Astrocyte (in vitro differentiated cells and primary cell): ENCODE results near the gene LRRTM1. TPM values are rescaled to one million over a fixed set of nuclear protein-coding genes. Genes with fewer than 3 reads are reported as not detected.

Source experiments
- DNase-seq: peaks from one replicate; pipeline ENCODE4 v3.0.0-alpha.2; 2010; ENCODE audit warnings: low read depth
- FAIRE-seq: peaks from 2 replicates; lab custom pipeline; 2011; peaks lifted over from hg19 to GRCh38; lab: Jason Lieb, UNC
- H2AFZ ChIP-seq: 2 replicates; pipeline ENCODE4 v1.6.0; 2012; ENCODE audit warnings: low read depth, low read length, inconsistent platforms
- H3K27ac ChIP-seq: 2 replicates; pipeline ENCODE4 v1.5.1; 2011; ENCODE audit warnings: low read depth, low read length, inconsistent platforms
- H3K27me3 ChIP-seq: 2 replicates; pipeline ENCODE4 v1.6.0; 2011; ENCODE audit warnings: low read length, inconsistent platforms; ENCODE audit not compliant: insufficient read depth
- H3K36me3 ChIP-seq: 2 replicates; pipeline ENCODE4 v1.5.1; 2011; ENCODE audit warnings: low read length, inconsistent platforms; ENCODE audit not compliant: insufficient read depth
- H3K4me1 ChIP-seq: 2 replicates; pipeline ENCODE4 v1.5.1; 2011; ENCODE audit warnings: low read length, inconsistent platforms; ENCODE audit not compliant: insufficient read depth
- H3K4me2 ChIP-seq: 2 replicates; pipeline ENCODE4 v1.6.0; 2012; ENCODE audit warnings: low read length, inconsistent platforms
- H3K4me3 ChIP-seq: 2 replicates; pipeline ENCODE4 v1.5.1; 2011; ENCODE audit warnings: low read depth, mild to moderate bottlenecking, low read length, inconsistent platforms; ENCODE audit not compliant: insufficient read depth
- H3K79me2 ChIP-seq: 2 replicates; pipeline ENCODE4 v1.6.0; 2012; ENCODE audit warnings: mild to moderate bottlenecking, low read length, inconsistent platforms; ENCODE audit not compliant: insufficient read depth
- H3K9ac ChIP-seq: 2 replicates; pipeline ENCODE4 v1.6.0; 2012; ENCODE audit warnings: mild to moderate bottlenecking, low read length, inconsistent platforms
- H3K9me3 ChIP-seq: 2 replicates; pipeline ENCODE4 v1.5.1; 2012; ENCODE audit warnings: low read depth, mild to moderate bottlenecking, low read length, inconsistent platforms; ENCODE audit not compliant: insufficient read depth
- H4K20me1 ChIP-seq: 2 replicates; pipeline ENCODE4 v1.6.0; 2012; ENCODE audit warnings: low read length, inconsistent platforms; ENCODE audit not compliant: insufficient read depth
- H3K27ac Mint-ChIP-seq: one replicate; pipeline ENCODE4 v1.8.0; 2021; ENCODE audit warnings: mild to moderate bottlenecking, mixed read lengths; ENCODE audit not compliant: unreplicated experiment
- H3K27me3 Mint-ChIP-seq: one replicate; pipeline ENCODE4 v1.8.0; 2021; ENCODE audit warnings: low read depth, mixed read lengths; ENCODE audit not compliant: unreplicated experiment
- H3K36me3 Mint-ChIP-seq: one replicate; pipeline ENCODE4 v1.8.0; 2021; ENCODE audit warnings: low read depth, mixed read lengths; ENCODE audit not compliant: unreplicated experiment
- H3K4me1 Mint-ChIP-seq: one replicate; pipeline ENCODE4 v1.8.0; 2021; ENCODE audit warnings: low read depth, mixed read lengths; ENCODE audit not compliant: unreplicated experiment
- H3K4me3 Mint-ChIP-seq: one replicate; pipeline ENCODE4 v1.8.0; 2021; ENCODE audit warnings: mild to moderate bottlenecking, moderate library complexity, mixed read lengths; ENCODE audit not compliant: unreplicated experiment
- H3K9me3 Mint-ChIP-seq: one replicate; pipeline ENCODE4 v1.8.0; 2021; ENCODE audit warnings: mild to moderate bottlenecking, mixed read lengths; ENCODE audit not compliant: unreplicated experiment
- EZH2 ChIP-seq: IDR thresholded peaks from 2 replicates; pipeline ENCODE4 v1.6.1; 2012; ENCODE audit warnings: mild to moderate bottlenecking, low read length, inconsistent platforms; ENCODE audit not compliant: insufficient read depth
- total RNA-seq: library from RNA; stranded (reverse); gene quantifications from 2 replicates; pipeline ENCODE4 v1.2.1, GENCODE V29; 2021
- TF ChIP-seq, protein P1 (sequence below): IDR thresholded peaks from 2 replicates; pipeline ENCODE4 v1.5.1; 2011; ENCODE audit warnings: low read depth, mild to moderate bottlenecking, inconsistent platforms, low read length, moderate library complexity; ENCODE audit not compliant: insufficient read depth

Gene LRRTM1
- total RNA-seq, 1 donor from 2014 or later, result not detected

DNA sequence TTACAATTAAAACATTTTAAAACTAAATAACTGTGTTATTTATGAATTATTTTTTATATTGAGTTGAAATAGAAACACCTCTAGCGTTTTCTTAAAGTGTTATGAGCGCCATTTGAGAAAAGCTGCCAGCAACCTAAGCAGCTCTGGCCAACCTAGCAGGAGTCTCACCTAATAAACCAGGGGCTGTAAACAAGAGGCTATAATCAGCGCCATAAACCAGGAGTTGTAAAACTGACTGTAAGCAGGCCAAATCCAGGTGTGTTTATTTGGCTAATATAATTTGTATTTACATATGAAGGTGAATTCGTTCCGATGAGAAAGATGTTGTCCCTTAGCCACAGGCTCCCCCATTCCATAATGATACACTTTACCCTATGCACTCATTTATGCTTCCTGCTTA lies 34.7 kb downstream of the LRRTM1 start:
- H3K79me2 ChIP-seq, result no peaks in the 10 kb centered on the region
- no peak overlapping the region for H3K9ac ChIP-seq
- H3K4me1 Mint-ChIP-seq, result no peaks in the 10 kb centered on the region
- H3K36me3 Mint-ChIP-seq, result no peaks in the 10 kb centered on the region
- no peaks in the 10 kb centered on the region for H3K9me3 Mint-ChIP-seq
- TF ChIP-seq, protein P1, sequence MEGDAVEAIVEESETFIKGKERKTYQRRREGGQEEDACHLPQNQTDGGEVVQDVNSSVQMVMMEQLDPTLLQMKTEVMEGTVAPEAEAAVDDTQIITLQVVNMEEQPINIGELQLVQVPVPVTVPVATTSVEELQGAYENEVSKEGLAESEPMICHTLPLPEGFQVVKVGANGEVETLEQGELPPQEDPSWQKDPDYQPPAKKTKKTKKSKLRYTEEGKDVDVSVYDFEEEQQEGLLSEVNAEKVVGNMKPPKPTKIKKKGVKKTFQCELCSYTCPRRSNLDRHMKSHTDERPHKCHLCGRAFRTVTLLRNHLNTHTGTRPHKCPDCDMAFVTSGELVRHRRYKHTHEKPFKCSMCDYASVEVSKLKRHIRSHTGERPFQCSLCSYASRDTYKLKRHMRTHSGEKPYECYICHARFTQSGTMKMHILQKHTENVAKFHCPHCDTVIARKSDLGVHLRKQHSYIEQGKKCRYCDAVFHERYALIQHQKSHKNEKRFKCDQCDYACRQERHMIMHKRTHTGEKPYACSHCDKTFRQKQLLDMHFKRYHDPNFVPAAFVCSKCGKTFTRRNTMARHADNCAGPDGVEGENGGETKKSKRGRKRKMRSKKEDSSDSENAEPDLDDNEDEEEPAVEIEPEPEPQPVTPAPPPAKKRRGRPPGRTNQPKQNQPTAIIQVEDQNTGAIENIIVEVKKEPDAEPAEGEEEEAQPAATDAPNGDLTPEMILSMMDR, result no peak
- TF ChIP-seq EZH2, result no peak
- H3K36me3 ChIP-seq, result no peaks in the 10 kb centered on the region
- H4K20me1 ChIP-seq, result no peaks in the 10 kb centered on the region
- no peak overlapping the region for H3K4me3 ChIP-seq
- no peak overlapping the region for H3K4me3 Mint-ChIP-seq
- DNase-seq, result no peak
- no peak overlapping the region for H3K27ac Mint-ChIP-seq
- no peak overlapping the region for H3K4me2 ChIP-seq
- H3K27ac ChIP-seq, result no peak overlapping the region
- H3K27me3 ChIP-seq, result no peaks in the 10 kb centered on the region
- no peak for FAIRE-seq
- H3K4me1 ChIP-seq, result no peaks in the 10 kb centered on the region
- H2AFZ ChIP-seq, result no peak overlapping the region
- peaks cover 7% of the 10 kb centered on the region for H3K27me3 Mint-ChIP-seq
- no peaks in the 10 kb centered on the region for H3K9me3 ChIP-seq

DNA sequence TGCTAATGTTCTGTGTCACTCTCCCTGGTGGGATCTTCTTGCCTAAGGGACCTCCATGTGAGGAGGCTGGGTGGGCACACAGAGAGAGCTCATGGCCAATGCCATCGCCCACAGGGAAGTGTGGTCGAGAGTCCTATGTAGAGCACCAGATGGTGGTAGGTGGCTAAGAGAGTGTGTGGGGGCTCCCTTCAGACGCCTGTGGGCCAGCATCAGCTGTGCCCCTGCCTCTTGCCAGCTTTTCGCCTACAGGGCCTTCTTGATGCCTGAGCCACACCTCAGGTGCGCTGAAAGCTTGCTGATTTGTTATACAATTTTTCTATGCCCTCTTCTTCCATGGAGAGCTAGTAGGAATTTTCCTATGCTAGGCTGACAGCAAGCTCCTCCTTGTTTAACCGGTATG lies 38.3 kb downstream of the LRRTM1 start:
- peaks cover under 1% of the 10 kb centered on the region for H3K9me3 ChIP-seq
- H3K4me1 Mint-ChIP-seq, result no peaks in the 10 kb centered on the region
- H3K4me2 ChIP-seq, result no peak overlapping the region
- H3K4me1 ChIP-seq, result no peaks in the 10 kb centered on the region
- no peak overlapping the region for H3K27ac Mint-ChIP-seq
- peaks cover 4% of the 10 kb centered on the region for H3K27me3 Mint-ChIP-seq
- no peaks in the 10 kb centered on the region for H3K36me3 ChIP-seq
- no peaks in the 10 kb centered on the region for H3K36me3 Mint-ChIP-seq
- no peaks in the 10 kb centered on the region for H3K27me3 ChIP-seq
- FAIRE-seq, result no peak
- H2AFZ ChIP-seq, result no peak overlapping the region
- H3K79me2 ChIP-seq, result no peaks in the 10 kb centered on the region
- H3K27ac ChIP-seq, result no peak overlapping the region
- no peak for TF ChIP-seq EZH2
- TF ChIP-seq, protein P1, result no peak
- DNase-seq, result no peak
- H3K9ac ChIP-seq, result no peak overlapping the region
- H3K4me3 ChIP-seq, result no peak overlapping the region
- no peaks in the 10 kb centered on the region for H4K20me1 ChIP-seq
- no peaks in the 10 kb centered on the region for H3K9me3 Mint-ChIP-seq
- H3K4me3 Mint-ChIP-seq, result no peak overlapping the region

- H3K4me1 ChIP-seq, result no peaks in the 10 kb centered on the region
- H3K9me3 Mint-ChIP-seq, result no peaks in the 10 kb centered on the region
- no peaks in the 10 kb centered on the region for H3K27me3 ChIP-seq
- H3K4me3 Mint-ChIP-seq, result no peak overlapping the region
- H3K36me3 ChIP-seq, result no peaks in the 10 kb centered on the region
- H3K9me3 ChIP-seq, result peaks cover 4% of the 10 kb centered on the region
- TF ChIP-seq, protein P1, result no peak
- TF ChIP-seq EZH2, result no peak
- peaks cover 2% of the 10 kb centered on the region for H3K4me1 Mint-ChIP-seq
- no peak overlapping the region for H3K27ac ChIP-seq
- no peaks in the 10 kb centered on the region for H3K79me2 ChIP-seq
- no peak overlapping the region for H2AFZ ChIP-seq
- no peak overlapping the region for H3K27ac Mint-ChIP-seq
- no peak overlapping the region for H3K4me2 ChIP-seq
- no peaks in the 10 kb centered on the region for H4K20me1 ChIP-seq
- no peak overlapping the region for H3K4me3 ChIP-seq
- no peak overlapping the region for H3K9ac ChIP-seq
- peaks cover 2% of the 10 kb centered on the region for H3K27me3 Mint-ChIP-seq
- DNase-seq (no peak), FAIRE-seq (no peak)
- no peaks in the 10 kb centered on the region for H3K36me3 Mint-ChIP-seq
Observed at GRCh38 chr2:80259292-80259691, 45.3 kb downstream of the LRRTM1 start.
